ENCODE data around the gene IGSF9.

IGSF9 gene

GRCh38 chr1:159938211-159938852 lies 7.1 kb downstream of the IGSF9 start:
- DNase-seq (ENCODE audit: low read depth) = no peak
- H3K4me3 ChIP-seq (ENCODE audit: low read depth, low read length) = no peak overlapping the region
- TF ChIP-seq CTCF (conservative IDR thresholded peaks at IDR 0.05; ENCODE audit: low read depth, low read length) = no peak

GRCh38 chr1:159937054-159937750 lies 8.2 kb downstream of the IGSF9 start:
- DNase-seq (ENCODE audit: low read depth) = no peak
- TF ChIP-seq CTCF (conservative IDR thresholded peaks at IDR 0.05; ENCODE audit: low read depth, low read length) = no peak
- H3K4me3 ChIP-seq (ENCODE audit: low read depth, low read length) = no peak overlapping the region

- peak; percentile 35 for DNase-seq (ENCODE audit: low read depth)
- H3K4me3 ChIP-seq (ENCODE audit: low read depth, low read length) = no peak overlapping the region
- peak; percentile 98 for TF ChIP-seq CTCF (conservative IDR thresholded peaks at IDR 0.05; ENCODE audit: low read depth, low read length)
Measured at GRCh38 chr1:159936273-159936904, 9.0 kb downstream of the IGSF9 start.

- TF ChIP-seq CTCF (conservative IDR thresholded peaks at IDR 0.05; ENCODE audit: low read depth, low read length) = no peak
- no peak overlapping the region for H3K4me3 ChIP-seq (ENCODE audit: low read depth, low read length)
- DNase-seq (ENCODE audit: low read depth) = no peak
Measured at GRCh38 chr1:159935719-159936272, 9.6 kb downstream of the IGSF9 start.

GRCh38 chr1:159935305-159935704 lies 10.1 kb downstream of the IGSF9 start:
- no peak for DNase-seq (ENCODE audit: low read depth)
- no peak for TF ChIP-seq CTCF (conservative IDR thresholded peaks at IDR 0.05; ENCODE audit: low read depth, low read length)

GRCh38 chr1:159934136-159935039 lies 11.0 kb downstream of the IGSF9 start:
- H3K4me3 ChIP-seq (ENCODE audit: low read depth, low read length) = no peak overlapping the region
- DNase-seq (ENCODE audit: low read depth) = no peak
- TF ChIP-seq CTCF (conservative IDR thresholded peaks at IDR 0.05; ENCODE audit: low read depth, low read length) = no peak

More at GRCh38 chr1:159935305-159935704, 10.1 kb downstream of the IGSF9 start:
- no peak overlapping the region for H3K4me3 ChIP-seq (ENCODE audit: low read depth, low read length)
